GM10248 (cell line): ENCODE measurements around the gene CDH2.

Source experiments
- CTCF ChIA-PET: fragments of 300-600 bp; sonication (Branson Sonifier 250); formaldehyde crosslinking; extraction: SDS; loops from one replicate; lab custom pipeline; 2021; ENCODE audit warnings: antibody characterized with exemption; lab: Yijun Ruan, JAX
- POLR2A ChIA-PET: fragments of 350-650 bp; sonication (Branson Sonifier 250); formaldehyde crosslinking; extraction: SDS; loops from one replicate; lab custom pipeline; 2020; ENCODE audit warnings: antibody characterized with exemption; lab: Yijun Ruan, JAX
- DNase-seq: peaks from one replicate; pipeline ENCODE4 v3.0.0; 2012; ENCODE audit errors: extremely low spot score
- TF ChIP-seq, protein P1 (sequence below): IDR thresholded peaks from 2 replicates; pipeline ENCODE4 v1.5.1; 2012; ENCODE audit warnings: mild to moderate bottlenecking, low read depth; ENCODE audit errors: extremely low read depth, missing control alignments, control extremely low read depth

CDH2 gene

GRCh38 chr18:27959101-27959500 is 217.8 kb downstream of the CDH2 start:
- TF ChIP-seq, protein P1, sequence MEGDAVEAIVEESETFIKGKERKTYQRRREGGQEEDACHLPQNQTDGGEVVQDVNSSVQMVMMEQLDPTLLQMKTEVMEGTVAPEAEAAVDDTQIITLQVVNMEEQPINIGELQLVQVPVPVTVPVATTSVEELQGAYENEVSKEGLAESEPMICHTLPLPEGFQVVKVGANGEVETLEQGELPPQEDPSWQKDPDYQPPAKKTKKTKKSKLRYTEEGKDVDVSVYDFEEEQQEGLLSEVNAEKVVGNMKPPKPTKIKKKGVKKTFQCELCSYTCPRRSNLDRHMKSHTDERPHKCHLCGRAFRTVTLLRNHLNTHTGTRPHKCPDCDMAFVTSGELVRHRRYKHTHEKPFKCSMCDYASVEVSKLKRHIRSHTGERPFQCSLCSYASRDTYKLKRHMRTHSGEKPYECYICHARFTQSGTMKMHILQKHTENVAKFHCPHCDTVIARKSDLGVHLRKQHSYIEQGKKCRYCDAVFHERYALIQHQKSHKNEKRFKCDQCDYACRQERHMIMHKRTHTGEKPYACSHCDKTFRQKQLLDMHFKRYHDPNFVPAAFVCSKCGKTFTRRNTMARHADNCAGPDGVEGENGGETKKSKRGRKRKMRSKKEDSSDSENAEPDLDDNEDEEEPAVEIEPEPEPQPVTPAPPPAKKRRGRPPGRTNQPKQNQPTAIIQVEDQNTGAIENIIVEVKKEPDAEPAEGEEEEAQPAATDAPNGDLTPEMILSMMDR = no peak
- ChIA-PET POLR2A (no interaction called here), CTCF (no interaction called here)
- DNase-seq = no peak

DNA sequence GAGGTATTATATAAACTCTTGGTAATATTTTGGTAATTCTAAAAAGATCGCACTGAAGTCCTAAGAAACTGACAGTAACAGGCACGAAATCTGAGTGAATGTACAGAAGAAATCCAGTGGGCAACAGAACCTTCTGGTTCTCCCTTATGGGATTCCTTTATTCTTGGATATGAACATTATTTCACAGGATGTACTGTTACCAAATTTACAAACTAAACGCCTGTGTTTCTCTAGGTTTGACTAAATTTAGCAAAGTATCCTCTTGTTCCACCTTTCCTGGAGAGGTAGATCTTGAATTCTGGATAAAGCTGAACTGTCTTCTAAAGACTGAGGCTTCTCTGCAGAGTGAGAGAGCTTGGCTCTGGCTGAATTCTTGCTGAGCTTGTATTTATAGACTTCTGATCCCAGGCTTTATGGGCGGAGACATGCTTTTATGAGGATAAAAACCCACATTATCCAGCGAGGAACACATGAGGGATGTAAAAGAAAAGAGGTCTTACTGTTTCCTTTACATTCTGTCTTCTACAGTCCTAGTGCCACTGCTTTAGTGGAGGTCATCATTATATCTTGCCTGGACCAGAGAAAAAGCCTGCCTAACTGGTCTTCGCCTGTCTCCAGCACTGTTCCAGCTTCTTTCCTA is 220.8 kb downstream of the CDH2 start:
- DNase-seq = no peak
- ChIA-PET POLR2A (no interaction called here), CTCF (interaction anchor here (1.8 kb wide), 1 partner anchor 13 kb away, joined by 5 read pairs; no protein-coding TSS in a partner anchor)
- TF ChIP-seq, protein P1 = no peak

DNA sequence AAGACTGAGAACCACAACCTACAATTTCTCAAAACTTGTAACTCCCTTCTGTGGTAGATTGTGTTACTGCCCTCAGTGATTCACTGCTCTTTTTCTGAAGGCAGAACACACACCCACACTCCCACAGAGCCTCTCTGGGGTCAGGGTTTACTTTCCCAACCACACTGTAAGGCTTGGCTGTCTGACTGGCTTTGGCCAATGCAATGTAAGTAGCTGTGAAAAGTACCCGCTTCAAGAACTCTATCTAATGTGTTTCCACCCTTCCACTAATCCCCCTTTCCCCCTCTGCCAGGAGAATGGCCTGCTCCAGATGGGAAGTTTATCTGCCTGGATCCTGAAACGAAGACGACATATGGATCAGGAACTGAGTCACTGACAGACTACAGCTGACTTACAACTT is 222.7 kb downstream of the CDH2 start:
- ChIA-PET POLR2A (no interaction called here), CTCF (interaction anchor here (1.1 kb wide), 1 partner anchor 29 kb away, joined by 3 read pairs; no protein-coding TSS in a partner anchor)
- no peak for DNase-seq
- TF ChIP-seq, protein P1 = no peak

DNA sequence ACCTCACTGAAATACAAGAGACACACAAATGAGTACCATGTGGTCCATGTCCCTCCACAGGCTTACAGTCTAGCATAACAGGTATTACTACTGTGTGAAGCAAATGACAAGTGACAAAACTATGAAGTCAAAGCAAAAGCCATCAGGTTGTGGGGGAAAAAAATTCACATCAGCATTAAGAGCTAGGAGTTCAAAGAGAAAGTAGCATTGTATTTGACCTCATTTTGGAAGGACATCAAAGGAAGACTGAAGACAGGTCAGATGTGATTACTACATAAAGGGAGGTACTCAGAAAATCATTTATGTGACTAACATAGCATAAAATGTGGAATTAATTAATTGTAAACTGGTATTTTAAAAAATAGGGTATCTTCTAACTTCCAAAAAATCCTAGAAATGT is 224.2 kb downstream of the CDH2 start:
- ChIA-PET CTCF (interaction anchor here (1.1 kb wide), 1 partner anchor 10 kb away, joined by 3 read pairs; no protein-coding TSS in a partner anchor), POLR2A (no interaction called here)
- TF ChIP-seq, protein P1 = no peak
- DNase-seq = no peak

GRCh38 chr18:27950648-27951228 is 226.2 kb downstream of the CDH2 start:
- POLR2A ChIA-PET = no interaction called here
- TF ChIP-seq, protein P1 = no peak
- no peak for DNase-seq
- CTCF ChIA-PET = no interaction called here

- POLR2A ChIA-PET = no interaction called here
- DNase-seq = no peak
- CTCF ChIA-PET = no interaction called here
- TF ChIP-seq, protein P1 = no peak
Measured at GRCh38 chr18:27948986-27949385, 227.9 kb downstream of the CDH2 start.
